SK-MEL-5 (cell line): ENCODE data around the gene LZTS2. TPM values are rescaled to one million over a fixed set of nuclear protein-coding genes. Genes with fewer than 3 reads are reported as not detected.
"Not testable (repeated sequence)": the region's sequence is repeated elsewhere in the genome, so short reads cannot be mapped to it uniquely, and the experiment has no call there.

Experiments
- DNase-seq: peaks from one replicate; pipeline ENCODE4 v3.0.0-alpha.2; 2016; ENCODE audit warnings: low read depth, low spot score
- in situ Hi-C: cut with HindIII; loops from 2 replicates; pipeline ENCODE4 v1.10.0; 2016; ENCODE audit warnings: low sequenced_read_pairs, high pct_unique_total_duplicates, low pct_unique_long_range_greater_than_20kb
- total RNA-seq: library from RNA; depleted of rRNA; stranded (reverse); fragments of >200 nt; shearing (Covaris generic); gene quantifications from 2 replicates; pipeline ENCODE4 v1.2.3, GENCODE V29; 2014

LZTS2 gene
- total RNA-seq, 1 experiment from 2014 or later = 37.1 TPM

DNA sequence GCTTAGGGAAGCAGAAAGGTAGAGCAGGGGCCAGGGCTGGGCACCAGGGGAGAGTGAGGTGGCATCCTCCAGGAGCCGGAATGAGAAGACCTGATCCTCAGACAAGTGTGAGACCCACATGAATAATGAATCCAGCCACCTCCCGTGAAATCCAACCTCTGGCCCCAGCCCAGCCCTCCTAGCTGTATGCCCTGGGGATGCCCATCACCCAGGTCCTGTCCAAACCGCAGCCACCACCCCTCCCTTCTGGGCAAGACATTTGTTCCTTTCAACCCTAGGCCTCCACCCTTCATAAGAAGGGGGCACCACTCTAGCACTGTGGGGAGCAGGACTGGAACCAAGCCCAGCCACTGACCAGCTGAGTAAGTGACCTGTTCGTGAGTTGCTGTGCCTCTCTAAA is 21.6 kb downstream of the LZTS2 start:
- in situ Hi-C loops = no loop called here
- DNase-seq = no peak

DNA sequence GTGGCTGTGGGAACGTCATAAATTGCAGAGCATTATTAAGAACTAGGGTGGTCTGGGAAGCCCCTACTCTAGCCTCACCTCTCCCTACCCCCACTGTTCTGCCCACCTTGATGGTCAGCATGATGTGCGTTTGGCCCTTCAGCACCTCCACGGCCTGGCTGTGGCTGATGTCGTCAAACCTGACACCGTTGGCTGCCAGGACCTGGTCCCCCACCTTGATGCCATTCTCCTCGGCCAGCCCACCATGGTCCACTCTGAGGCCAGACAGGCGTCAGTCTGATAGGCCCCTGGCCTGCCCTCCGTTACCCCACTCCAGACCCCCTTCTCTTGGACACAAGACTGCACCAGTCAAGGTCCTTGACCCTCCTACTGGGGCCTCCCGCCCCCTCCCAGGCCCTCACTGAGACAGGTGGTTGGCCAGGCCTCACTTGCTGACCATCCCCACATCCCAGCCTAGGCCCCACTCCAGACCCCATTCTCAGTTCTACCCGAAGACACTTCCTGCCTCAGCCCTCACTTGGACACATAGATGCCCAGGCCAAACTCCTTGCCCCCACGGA is 22.2 kb downstream of the LZTS2 start:
- in situ Hi-C loops = no loop called here
- no peak for DNase-seq

DNA sequence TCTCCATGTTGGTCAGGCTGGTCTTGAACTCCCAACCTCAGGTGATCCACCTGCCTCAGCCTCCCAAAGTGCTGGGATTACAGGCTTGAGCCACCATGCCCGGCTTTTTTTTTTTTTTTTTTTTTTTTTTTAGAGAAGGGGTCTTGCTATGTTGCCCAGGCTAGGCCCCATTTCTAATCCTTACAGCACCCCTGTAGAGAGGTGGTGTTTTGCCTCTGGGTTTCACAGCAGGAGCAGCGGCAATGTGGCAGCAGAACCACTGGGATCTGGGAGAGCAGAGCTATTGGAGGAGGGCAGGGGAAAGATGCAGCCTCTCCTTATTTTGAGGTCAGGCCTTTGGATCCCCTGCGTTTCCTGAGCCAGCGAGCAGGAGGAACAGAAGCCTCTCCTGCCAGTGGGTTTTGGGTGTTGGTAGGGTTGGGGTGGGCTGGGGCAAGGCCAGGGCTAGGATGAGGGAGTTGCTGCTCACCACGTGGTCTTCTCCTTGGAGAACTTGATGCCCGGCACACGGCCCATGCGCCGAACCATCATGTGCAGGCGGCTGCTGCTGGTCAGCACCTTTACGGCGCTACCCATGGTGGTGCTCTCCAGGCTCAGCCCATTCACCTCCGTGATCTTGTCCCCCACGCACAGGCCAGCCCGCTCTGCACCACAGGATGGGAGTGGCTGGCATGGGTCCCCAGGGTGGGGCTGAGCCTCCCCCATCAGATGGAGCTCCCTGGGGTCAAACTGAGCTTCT is 23.5 kb downstream of the LZTS2 start:
- in situ Hi-C loops = no loop called here
- no peak for DNase-seq

DNA sequence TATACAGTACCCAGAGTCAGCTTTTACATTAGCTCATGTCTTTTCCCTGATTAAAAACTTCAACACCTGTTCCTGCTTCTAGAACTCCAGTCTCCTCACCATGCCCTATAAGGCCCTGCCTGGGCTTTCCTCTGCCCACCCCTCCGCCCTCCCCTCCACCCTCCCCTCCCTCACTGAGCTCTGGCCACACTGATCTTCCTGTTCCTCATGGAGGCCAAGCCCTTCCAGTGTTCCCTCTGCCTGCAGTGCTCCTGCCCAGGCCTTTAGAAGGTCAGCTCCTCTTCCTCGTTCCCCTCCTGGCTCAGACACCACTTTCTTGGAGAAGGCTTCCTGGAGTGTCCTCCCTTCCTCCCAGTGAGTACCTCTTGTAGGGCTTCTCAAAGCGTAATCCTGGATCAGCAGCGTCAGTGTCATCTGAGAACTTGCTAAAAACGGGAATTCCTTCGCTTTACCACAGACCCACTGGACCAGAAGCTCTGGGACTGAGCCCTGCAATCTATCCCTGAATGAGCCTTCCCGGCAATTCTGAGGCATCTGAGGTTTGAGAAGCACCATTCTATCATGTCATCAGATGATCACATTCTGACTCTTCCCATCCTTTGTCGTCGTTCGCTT is 27.6 kb downstream of the LZTS2 start:
- in situ Hi-C loops = no loop called here
- DNase-seq = no peak

DNA sequence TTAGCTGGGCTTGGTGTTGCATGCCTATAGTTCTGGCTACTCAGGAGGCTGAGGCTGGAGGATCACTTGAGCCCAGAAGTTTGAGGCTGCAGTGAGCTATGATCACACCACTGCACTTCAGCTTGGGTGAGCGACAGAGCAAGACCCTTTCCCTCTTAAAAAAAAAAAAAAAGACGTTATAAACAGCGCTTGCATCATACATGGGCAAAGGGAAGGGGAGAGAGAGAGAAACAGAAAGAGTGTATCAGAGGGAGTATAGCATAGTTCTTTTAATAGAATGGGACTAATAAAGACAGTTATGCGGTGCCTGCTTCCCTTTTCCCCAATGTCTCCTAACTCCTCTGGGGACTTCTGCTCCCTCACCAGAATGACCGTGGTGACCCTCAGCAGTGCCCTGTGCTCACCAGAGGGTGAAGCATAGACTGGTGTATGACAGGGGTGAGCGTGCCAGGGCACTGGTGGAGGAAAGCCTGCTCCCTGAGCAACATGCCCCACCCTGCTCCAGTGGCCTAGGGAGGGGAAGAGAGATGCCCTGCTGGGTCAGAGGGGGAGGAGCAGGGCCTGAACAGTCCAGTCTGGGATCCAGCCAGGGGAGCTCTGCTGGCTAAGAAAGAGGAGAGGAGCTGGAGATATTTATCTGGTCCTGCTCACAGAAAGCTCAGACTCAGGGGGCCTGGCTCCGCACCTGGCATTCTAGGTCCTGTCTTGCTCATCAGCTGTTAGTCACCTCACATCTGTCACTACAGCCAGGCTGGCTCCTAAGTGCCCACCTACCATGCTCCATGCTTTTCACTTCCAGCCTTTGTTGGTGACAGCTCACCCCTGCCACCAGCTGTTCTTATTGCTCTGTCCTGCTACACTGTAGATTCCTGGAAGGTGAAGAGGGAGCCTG is 29.1 kb downstream of the LZTS2 start:
- DNase-seq = no peak
- in situ Hi-C loops = no loop called here

DNA sequence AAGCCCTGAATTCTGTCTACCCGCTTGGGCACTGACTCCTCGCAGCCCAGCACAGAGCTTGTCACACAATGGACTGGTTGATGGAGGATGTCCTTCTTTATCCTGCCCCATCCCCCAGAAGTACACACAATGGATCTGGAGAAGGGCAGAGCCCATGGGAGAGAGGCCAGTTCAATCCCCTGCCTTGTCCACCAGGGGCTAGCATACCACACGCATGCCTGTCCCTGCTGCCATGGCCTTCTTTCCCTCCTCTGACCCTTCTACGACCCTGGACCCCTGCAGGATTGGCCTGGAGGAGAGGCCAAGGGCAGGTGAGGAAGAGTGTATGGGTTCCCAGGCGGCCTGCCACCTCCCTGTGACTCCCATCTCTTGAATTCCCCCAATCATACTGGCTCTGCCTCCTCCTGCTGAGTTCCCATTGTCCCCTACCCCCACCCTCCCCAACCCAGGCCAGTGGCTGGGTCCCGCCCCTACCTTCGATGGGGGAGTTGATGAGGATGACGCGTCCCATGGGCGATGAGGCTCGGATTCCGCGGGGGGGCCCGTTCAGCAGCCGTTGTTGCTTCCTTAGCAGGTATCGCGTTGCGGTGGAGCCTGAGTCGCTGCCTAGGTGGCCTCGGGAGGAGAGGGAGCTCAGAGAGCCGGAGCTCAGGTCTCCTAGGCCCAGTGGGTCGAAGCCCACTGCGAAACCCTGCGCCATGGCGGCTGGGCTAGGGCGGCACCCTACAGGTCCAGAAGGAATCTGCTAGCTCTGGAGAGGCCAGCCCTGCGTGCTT is 30.1 kb downstream of the LZTS2 start:
- peak; percentile 36 for DNase-seq
- in situ Hi-C loops = no loop called here

DNA sequence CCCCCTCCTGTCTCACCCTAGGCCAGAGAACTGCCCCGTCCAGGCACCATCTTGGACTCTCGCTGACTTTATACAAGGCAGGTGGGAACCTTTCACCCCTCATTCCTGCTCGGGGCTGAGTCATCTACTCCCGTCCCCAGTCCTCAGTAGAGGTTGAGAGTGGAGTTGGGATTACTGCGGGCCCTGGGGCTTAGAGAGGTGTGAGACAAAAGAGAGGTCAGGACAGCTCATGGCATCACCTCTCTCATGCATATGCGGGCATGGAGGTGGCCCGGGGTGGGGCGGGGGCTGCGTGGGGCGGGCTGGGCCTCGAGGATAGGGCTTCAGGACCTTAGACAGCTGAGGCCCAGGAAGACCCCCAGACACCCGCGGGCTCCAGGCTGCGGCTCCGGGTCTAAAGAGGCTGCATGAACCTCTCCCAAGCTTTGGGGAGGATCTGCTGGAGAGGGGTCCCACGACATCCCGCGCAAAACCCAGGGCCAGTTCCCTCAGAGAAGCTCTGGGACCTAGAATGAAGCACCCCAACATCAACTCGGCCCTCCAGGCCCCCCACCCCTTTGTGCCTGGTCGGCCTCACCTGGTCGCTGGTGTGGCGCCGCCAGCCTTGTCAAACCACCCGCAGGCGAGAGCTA is 31.0 kb downstream of the LZTS2 start:
- DNase-seq = no peak
- in situ Hi-C loops = no loop called here

DNA sequence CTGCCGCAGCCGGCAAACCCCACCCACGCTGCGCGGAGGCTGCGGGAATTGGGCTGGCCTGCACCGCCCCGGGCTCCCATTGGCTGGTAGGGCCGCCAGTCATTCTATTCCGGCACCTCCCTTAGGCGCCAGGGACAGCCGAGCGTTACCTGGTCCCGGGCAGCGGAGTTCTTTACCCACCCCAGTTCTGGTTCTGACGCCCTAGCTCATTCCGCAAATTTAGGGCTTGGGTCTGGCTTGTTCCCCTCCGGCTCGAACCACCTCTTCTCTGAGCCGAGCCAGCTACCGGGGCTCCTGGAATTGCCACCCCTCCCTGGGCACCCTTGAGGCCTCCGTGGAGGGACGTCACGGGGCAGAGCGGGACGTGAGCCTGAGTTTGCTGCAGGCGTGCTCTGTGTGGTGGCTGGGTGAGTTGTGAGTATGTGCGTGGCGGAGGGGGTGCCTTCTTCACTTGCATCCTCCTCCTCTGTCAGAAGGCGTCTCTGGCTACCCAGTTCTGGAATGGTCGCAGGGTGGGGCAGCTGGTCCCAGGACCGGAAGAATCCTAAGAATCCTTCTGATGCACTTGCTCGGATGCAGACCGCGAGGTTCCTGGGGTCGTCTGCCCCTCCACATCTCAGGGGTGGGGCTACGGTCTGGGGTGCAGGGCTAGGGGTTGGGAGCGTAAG is 31.7 kb downstream of the LZTS2 start, which contains the start of the genes PDZD7 and SFXN3:
Gene PDZD7 (minus strand): TSS at position 2 of the 668 bp plus-strand sequence. CDS start 910 bp downstream, outside the sequence.
Gene SFXN3 (plus strand): TSS at position 107 of the 668 bp plus-strand sequence. CDS start 3,461 bp downstream, outside the sequence.
- in situ Hi-C loops = no loop called here
- peak; percentile 80 for DNase-seq

DNA sequence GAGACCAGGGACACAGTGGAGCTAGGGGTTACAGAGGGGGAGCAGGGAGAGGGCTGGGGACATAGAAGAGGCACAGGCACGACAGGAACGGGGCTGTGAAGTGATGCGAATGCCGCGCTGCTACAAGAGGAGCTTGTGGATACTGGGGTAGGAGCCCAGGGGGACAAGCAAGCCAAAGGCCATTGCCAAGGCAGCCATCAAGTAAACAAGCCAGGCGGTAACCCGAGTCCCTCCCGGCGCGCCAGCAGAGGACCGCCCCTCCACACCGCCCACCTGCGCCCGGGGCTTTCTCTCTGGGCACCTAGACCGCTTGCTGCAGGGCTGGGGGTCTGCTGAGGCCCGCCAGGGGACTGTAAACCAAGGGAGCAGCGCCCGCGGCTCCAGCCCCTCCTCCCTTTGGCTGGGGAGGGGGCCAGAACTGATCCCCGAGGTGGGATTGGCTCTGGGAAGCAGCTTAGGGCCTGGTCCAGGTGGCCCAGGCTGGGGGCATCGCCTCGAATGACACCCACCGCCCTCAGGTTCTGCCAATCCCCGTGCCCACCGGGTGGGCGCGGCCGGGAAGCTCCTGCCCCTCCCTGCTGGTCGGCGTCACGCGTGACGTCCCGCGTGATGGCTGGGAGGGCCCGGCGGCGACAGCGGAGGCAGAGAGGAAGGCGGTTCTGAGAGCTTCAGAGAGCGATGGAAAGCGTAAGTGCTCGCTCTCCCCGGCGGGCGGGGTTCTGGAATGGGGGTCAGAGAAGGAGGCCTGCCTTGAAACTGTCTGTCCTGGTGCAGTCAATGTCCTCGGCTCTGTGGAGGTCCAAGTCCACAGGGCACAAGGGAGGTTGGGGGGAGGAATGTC is 32.4 kb downstream of the LZTS2 start:
- in situ Hi-C loops = no loop called here
- peak; percentile 48 for DNase-seq

DNA sequence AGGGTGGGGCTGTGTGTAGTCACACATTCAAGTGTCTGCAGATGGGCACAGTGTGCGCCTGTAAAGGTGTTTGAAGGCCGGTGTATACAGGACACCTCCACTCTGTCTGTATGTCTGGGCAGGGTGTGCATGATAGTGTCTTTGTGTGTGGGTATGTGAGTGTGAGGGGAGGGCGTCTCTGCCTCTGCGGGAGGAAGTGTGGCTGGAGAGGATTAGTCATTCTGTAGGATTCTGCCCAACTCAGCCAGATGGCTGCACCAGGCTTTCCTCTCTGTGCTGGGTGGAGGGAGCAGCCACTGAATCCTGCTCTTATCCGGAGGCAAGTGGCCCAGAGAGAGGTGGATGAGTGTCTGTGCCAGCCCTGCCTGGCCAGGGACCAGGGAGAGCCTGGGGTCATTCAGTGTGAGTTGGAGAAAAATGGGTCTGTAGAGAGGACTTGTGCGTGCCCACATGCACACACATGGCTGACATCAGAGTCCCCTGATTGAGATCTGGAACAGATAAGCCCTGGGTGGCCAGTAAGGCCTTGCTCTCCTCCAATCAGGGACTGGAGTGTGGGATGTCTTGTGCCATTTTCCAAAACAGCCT is 33.1 kb downstream of the LZTS2 start:
- in situ Hi-C loops = no loop called here
- peak; percentile 42 for DNase-seq

DNA sequence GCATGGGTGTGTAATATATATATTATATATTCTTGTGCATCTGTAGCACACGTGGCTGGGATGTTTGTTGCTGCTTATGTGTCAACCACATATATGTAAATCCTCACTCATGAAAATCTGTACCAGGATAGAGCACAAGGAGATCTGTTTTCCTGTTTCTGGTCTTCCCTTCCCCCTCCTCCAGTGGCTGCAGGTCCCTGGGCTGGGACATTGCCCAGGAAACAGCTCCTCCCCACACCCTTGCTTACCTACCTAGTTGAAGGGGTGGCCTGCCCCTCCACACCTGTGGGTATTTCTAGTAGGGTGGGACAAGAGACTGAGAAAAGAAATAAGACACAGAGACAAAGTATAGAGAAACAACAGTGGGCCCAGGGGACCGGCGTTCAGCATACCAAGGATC is 33.7 kb downstream of the LZTS2 start:
- no peak for DNase-seq
- in situ Hi-C loops = no loop called here

DNA sequence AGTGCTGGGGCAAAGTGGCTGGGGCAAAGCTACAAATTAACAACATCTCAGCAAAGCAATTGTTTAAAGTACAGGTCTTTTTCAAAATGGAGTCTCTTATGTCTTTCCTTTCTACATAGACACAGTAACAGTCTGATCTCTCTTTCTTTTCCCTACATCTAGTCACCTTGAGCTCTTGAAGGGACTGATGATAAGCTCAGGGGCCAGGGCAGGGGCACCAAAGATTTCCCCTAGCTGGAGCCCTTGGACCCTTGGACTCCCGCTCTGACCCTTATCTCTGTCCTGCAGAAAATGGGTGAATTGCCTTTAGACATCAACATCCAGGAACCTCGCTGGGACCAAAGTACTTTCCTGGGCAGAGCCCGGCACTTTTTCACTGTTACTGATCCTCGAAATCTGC is 34.8 kb downstream of the LZTS2 start:
- in situ Hi-C loops, DNase-seq: not testable (repeated sequence)

DNA sequence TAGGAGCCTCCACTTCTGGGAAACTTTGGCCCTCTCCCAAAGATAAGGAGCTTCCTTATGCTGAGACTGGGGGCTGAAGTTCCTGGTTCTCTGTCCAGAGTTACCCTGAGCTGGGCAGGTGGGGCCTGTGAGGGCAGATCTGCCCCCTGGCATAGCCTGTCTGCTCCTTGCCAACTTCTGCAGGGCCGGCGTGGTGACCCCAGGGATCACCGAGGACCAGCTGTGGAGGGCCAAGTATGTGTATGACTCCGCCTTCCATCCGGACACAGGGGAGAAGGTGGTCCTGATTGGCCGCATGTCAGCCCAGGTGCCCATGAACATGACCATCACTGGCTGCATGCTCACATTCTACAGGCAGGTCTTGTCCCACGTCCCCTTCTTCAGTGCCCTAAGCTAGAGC is 35.7 kb downstream of the LZTS2 start:
- no peak for DNase-seq
- in situ Hi-C loops = no loop called here

DNA sequence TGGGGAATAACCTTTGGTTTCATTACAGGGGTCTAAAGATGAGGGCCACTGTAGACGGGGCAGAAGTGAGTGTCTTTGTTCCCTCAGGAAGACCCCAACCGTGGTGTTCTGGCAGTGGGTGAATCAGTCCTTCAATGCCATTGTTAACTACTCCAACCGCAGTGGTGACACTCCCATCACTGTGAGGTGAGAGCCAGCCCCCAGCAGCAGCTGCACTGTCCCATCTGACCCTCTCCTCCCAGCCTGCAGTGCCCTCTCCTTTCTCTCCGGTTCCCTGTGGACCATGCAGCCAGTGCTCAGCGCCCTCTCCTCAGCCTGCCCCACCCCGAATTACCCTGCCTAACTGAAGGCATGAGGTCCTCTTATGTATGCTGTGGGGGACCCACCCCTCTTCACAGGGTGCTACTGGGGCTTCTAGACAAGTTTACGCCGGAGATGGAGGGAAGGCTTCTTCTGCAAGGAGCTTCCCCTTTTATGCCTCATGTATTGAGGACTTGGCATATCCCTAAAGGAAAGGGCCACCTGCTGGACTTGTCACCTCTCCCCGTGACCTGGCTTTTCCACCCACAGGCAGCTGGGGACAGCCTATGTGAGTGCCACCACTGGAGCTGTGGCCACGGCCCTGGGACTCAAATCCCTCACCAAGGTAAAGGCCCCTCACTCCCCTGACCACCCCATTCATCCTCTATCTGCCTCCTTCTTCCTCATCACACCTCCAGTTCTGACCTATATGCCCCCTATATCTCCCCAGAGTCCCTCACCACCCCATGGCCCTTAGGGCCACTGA is 36.5 kb downstream of the LZTS2 start:
- no peak for DNase-seq
- in situ Hi-C loops = no loop called here

DNA sequence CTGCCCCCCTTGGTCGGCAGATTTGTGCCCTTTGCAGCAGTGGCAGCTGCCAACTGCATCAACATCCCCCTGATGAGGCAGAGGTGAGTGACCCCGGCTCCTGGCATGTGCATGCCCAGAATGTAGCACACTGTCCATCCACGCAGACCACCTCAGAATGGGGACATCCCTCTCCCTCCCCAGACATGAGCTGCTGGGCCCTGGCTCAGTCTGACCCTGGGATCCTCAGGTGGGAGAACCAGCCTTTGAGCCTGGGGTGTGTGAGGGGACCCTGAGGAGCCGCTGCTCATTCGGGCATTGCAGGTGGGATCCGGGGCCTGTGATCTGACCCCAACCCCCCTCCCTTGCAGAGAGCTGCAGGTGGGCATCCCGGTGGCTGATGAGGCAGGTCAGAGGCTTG is 37.1 kb downstream of the LZTS2 start:
- no peak for DNase-seq
- in situ Hi-C loops = no loop called here
